Thyroid gland (tissue), 4 donors: Measurements from ENCODE around the gene TRAPPC2L.

Experiments
- CTCF ChIP-seq, 6 experiments: fragments of 200-600 bp in 3 of 6; fragments of 450-650 bp in 3 of 6; sonication (generic) in 3 of 6; IDR thresholded peaks; one replicate each; pipeline ENCODE4 v1.5.1; 2016 to 2019; ENCODE audit warnings: antibody characterized with exemption in 6 of 6, mild to moderate bottlenecking in 2 of 6, inconsistent platforms in 1 of 6, moderate library complexity in 1 of 6
- POLR2A ChIP-seq, 2 donors: fragments of 450-650 bp; IDR thresholded peaks; one replicate each; pipeline ENCODE4 v1.6.1; 2017; ENCODE audit warnings: antibody characterized with exemption in 2 of 2, mild to moderate bottlenecking in 2 of 2, moderate library complexity in 1 of 2

GRCh38 chr16:88820385-88821025 is 36.4 kb upstream of the TRAPPC2L start:
- TF ChIP-seq CTCF (IDR thresholded peaks at IDR 0.05) (no peak), POLR2A (IDR thresholded peaks at IDR 0.05) (no peak)
